H1 (cell line): Measurements from ENCODE around the gene ZFP90. TPM values are rescaled to one million over a fixed set of nuclear protein-coding genes. Genes with fewer than 3 reads are reported as not detected.

ENCODE experiments used
- CTCF ChIA-PET: fragments of 300-600 bp; sonication (Branson Sonifier 250); formaldehyde crosslinking; loops from one replicate; lab custom pipeline; 2021; ENCODE audit not compliant: partially characterized antibody; lab: Charles Lee
- POLR2A ChIA-PET: fragments of 300-600 bp; sonication (Branson Sonifier 250); formaldehyde crosslinking; loops from one replicate; lab custom pipeline; 2021; ENCODE audit warnings: inconsistent platforms; ENCODE audit not compliant: partially characterized antibody; lab: Charles Lee
- DNase-seq, 2 experiments: peaks; one replicate each; pipeline versions ENCODE4 v3.0.0 to v3.0.0-alpha.2; 2010 to 2022; ENCODE audit warnings: low spot score in 2 of 2, low read depth in 1 of 2, mixed read lengths in 1 of 2
- FAIRE-seq: peaks from 2 replicates; lab custom pipeline; 2011; peaks lifted over from hg19 to GRCh38; lab: Jason Lieb, UNC
- H2AFZ ChIP-seq: 2 replicates; pipeline ENCODE4 v1.8.1; 2012; ENCODE audit warnings: low read length, inconsistent platforms
- H2AK5ac ChIP-seq: 2 replicates; pipeline ENCODE4 v1.6.1; 2013; ENCODE audit warnings: low read depth, low read length
- H2BK120ac ChIP-seq: replicated peaks from 2 replicates; pipeline ENCODE3; 2013; ENCODE audit warnings: low read depth, low read length, inconsistent platforms
- H2BK12ac ChIP-seq: 2 replicates; pipeline ENCODE4 v1.6.1; 2013; ENCODE audit warnings: low read depth, low read length
- H2BK15ac ChIP-seq: 2 replicates; pipeline ENCODE4 v1.6.1; 2013; ENCODE audit warnings: low read length
- H2BK20ac ChIP-seq: 2 replicates; pipeline ENCODE4 v1.6.1; 2013; ENCODE audit warnings: low read length
- H2BK5ac ChIP-seq: 2 replicates; pipeline ENCODE4 v1.6.1; 2013; ENCODE audit warnings: low read depth, low read length
- H3K14ac ChIP-seq: 2 replicates; pipeline ENCODE4 v1.6.1; 2013; ENCODE audit warnings: inconsistent platforms; ENCODE audit not compliant: insufficient read length
- H3K18ac ChIP-seq: 2 replicates; pipeline ENCODE4 v1.6.1; 2013; ENCODE audit warnings: low read length; ENCODE audit errors: extremely low read depth
- H3K23ac ChIP-seq: 2 replicates; pipeline ENCODE4 v1.6.1; 2013; ENCODE audit warnings: inconsistent platforms; ENCODE audit not compliant: insufficient read length
- H3K23me2 ChIP-seq: 2 replicates; pipeline ENCODE4 v1.6.1; 2013; ENCODE audit warnings: low read depth, low read length
- H3K27ac ChIP-seq: 2 replicates; pipeline ENCODE4 v1.6.1; 2011; ENCODE audit warnings: low read depth, low read length, inconsistent platforms
- H3K27me3 ChIP-seq, 4 experiments: replicated peaks in 1 of 4; 1 replicate in 1 of 4; 2 replicates in 3 of 4; pipeline versions ENCODE4 v1.6.1 to v1.8.1; 2011 to 2013; ENCODE audit warnings: low read length in 3 of 4, mild to moderate bottlenecking in 3 of 4, inconsistent platforms in 2 of 4, mixed read lengths in 2 of 4, moderate library complexity in 1 of 4; ENCODE audit not compliant: control insufficient read depth in 3 of 4, insufficient read depth in 3 of 4; ENCODE audit errors: extremely low read depth in 1 of 4
- H3K36me3 ChIP-seq, 4 experiments: 2 replicates each; pipeline versions ENCODE4 v1.6.1 to v1.8.1; 2011 to 2013; ENCODE audit warnings: mild to moderate bottlenecking in 4 of 4, low read length in 3 of 4, moderate library complexity in 2 of 4, control low read depth in 1 of 4, inconsistent platforms in 1 of 4; ENCODE audit not compliant: insufficient read depth in 4 of 4, control insufficient read depth in 2 of 4
- H3K4ac ChIP-seq: replicated peaks from 2 replicates; pipeline ENCODE3; 2013; ENCODE audit warnings: low read length, low read depth, mixed read lengths, inconsistent platforms; ENCODE audit not compliant: insufficient read length
- H3K4me1 ChIP-seq, 4 experiments: replicated peaks in 1 of 4; 1 replicate in 1 of 4; 2 replicates in 3 of 4; pipeline versions ENCODE4 v1.6.1 to v1.8.1; 2011 to 2013; ENCODE audit warnings: low read length in 3 of 4, inconsistent platforms in 2 of 4, mixed read lengths in 1 of 4; ENCODE audit not compliant: insufficient read depth in 4 of 4, control insufficient read depth in 3 of 4
- H3K4me2 ChIP-seq, 2 experiments: 2 replicates each; pipeline versions ENCODE4 v1.6.1 to v1.8.1; 2011 to 2013; ENCODE audit warnings: low read depth in 2 of 2, low read length in 2 of 2, control low read depth in 1 of 2, inconsistent platforms in 1 of 2, mild to moderate bottlenecking in 1 of 2; ENCODE audit not compliant: insufficient read depth in 1 of 2
- H3K4me3 ChIP-seq, 4 experiments: fragments of 200-600, 300-600 bp in 1 of 4; sonication (generic), shearing (Covaris generic), sonication (Bioruptor Twin) in 1 of 4; 2 replicates each; pipeline versions ENCODE4 v1.5.1 to v1.8.1; 2011 to 2016; ENCODE audit warnings: low read length in 4 of 4, low read depth in 3 of 4, control low read depth in 2 of 4, inconsistent platforms in 2 of 4, mild to moderate bottlenecking in 2 of 4, mixed read lengths in 1 of 4, moderate library complexity in 1 of 4; ENCODE audit not compliant: insufficient read depth in 2 of 4; ENCODE audit errors: extremely low read depth in 1 of 4
- H3K56ac ChIP-seq: replicated peaks from 2 replicates; pipeline ENCODE3; 2013; ENCODE audit warnings: low read depth, mild to moderate bottlenecking, mixed read lengths, low read length, inconsistent platforms; ENCODE audit not compliant: insufficient read length
- H3K79me1 ChIP-seq: 2 replicates; pipeline ENCODE4 v1.6.1; 2013; ENCODE audit warnings: low read depth, low read length, control low read depth
- H3K79me2 ChIP-seq, 2 experiments: 2 replicates each; pipeline versions ENCODE4 v1.6.1 to v1.8.1; 2012 to 2013; ENCODE audit warnings: low read length in 2 of 2, mild to moderate bottlenecking in 2 of 2, inconsistent platforms in 1 of 2; ENCODE audit not compliant: insufficient read depth in 2 of 2, control insufficient read depth in 1 of 2
- H3K9ac ChIP-seq, 4 experiments: replicated peaks in 1 of 4; 1 replicate in 1 of 4; 2 replicates in 3 of 4; pipeline versions ENCODE4 v1.6.1 to v1.8.1; 2011 to 2013; ENCODE audit warnings: low read depth in 3 of 4, low read length in 3 of 4, control low read depth in 2 of 4, mild to moderate bottlenecking in 2 of 4, moderate library complexity in 2 of 4, inconsistent platforms in 1 of 4; ENCODE audit errors: extremely low read depth in 1 of 4
- H3K9me3 ChIP-seq, 2 experiments: 2 replicates each; pipeline versions ENCODE4 v1.6.1 to v1.8.1; 2012 to 2013; ENCODE audit warnings: mild to moderate bottlenecking in 2 of 2, moderate library complexity in 2 of 2, control low read depth in 1 of 2, inconsistent platforms in 1 of 2, low read depth in 1 of 2, low read length in 1 of 2, mixed read lengths in 1 of 2; ENCODE audit not compliant: insufficient read depth in 2 of 2
- H4K20me1 ChIP-seq, 2 experiments: replicated peaks in 1 of 2; 2 replicates each; pipeline versions ENCODE3 to v1.8.1; 2011 to 2013; ENCODE audit warnings: inconsistent platforms in 2 of 2, low read length in 2 of 2, mild to moderate bottlenecking in 1 of 2; ENCODE audit not compliant: insufficient read depth in 2 of 2, control insufficient read depth in 1 of 2
- H4K5ac ChIP-seq: 2 replicates; pipeline ENCODE4 v1.6.1; 2013; ENCODE audit warnings: low read length, low read depth, mixed read lengths, inconsistent platforms; ENCODE audit not compliant: insufficient read length
- H4K8ac ChIP-seq: 2 replicates; pipeline ENCODE4 v1.8.0; 2013; ENCODE audit warnings: mild to moderate bottlenecking, moderate library complexity, low read length, inconsistent platforms; ENCODE audit not compliant: insufficient read depth; ENCODE audit errors: extremely low read depth
- H4K91ac ChIP-seq: replicated peaks from 2 replicates; pipeline ENCODE3; 2013; ENCODE audit warnings: low read length, mixed read lengths, inconsistent platforms; ENCODE audit not compliant: insufficient read length
- BRCA1 ChIP-seq: IDR thresholded peaks from 2 replicates; pipeline ENCODE4 v1.6.1; 2012; ENCODE audit warnings: low read depth, low read length, improper control_type of control experiment
- CBX8 ChIP-seq: fragments of 300-800, 300-1000 bp; sonication (generic); IDR thresholded peaks from 2 replicates; pipeline ENCODE4 v1.7.1; 2016; ENCODE audit warnings: low read depth, low read length, borderline replicate concordance
- CHD2 ChIP-seq: IDR thresholded peaks from 2 replicates; pipeline ENCODE4 v1.6.1; 2012; ENCODE audit warnings: low read length, improper control_type of control experiment
- EGR1 ChIP-seq: IDR thresholded peaks from 2 replicates; pipeline ENCODE4 v1.6.1; 2011; ENCODE audit warnings: low read depth, low read length, borderline replicate concordance
- EP300 ChIP-seq, 2 experiments: IDR thresholded peaks; 1 replicate in 1 of 2; 2 replicates in 1 of 2; pipeline ENCODE4 v1.6.1; 2011 to 2012; ENCODE audit warnings: low read depth in 2 of 2, low read length in 2 of 2, mild to moderate bottlenecking in 2 of 2, borderline replicate concordance in 1 of 2, inconsistent platforms in 1 of 2, moderate library complexity in 1 of 2
- FOSL1 ChIP-seq: IDR thresholded peaks from 2 replicates; pipeline ENCODE4 v1.6.1; 2011; ENCODE audit warnings: mild to moderate bottlenecking, low read depth, low read length, moderate library complexity; ENCODE audit not compliant: insufficient read depth
- GABPA ChIP-seq: IDR thresholded peaks from 2 replicates; pipeline ENCODE4 v1.6.1; 2011; ENCODE audit warnings: mild to moderate bottlenecking, low read length, moderate library complexity, borderline replicate concordance; ENCODE audit not compliant: insufficient read depth
- KDM1A ChIP-seq: fragments of 200-600, 300-600 bp; sonication (generic); IDR thresholded peaks from 2 replicates; pipeline ENCODE4 v1.7.1; 2016; ENCODE audit warnings: mild to moderate bottlenecking, low read length, borderline replicate concordance
- POLR2A ChIP-seq, 2 experiments: IDR thresholded peaks; 1 replicate in 1 of 2; 2 replicates in 1 of 2; pipeline ENCODE4 v1.6.1; 2011; ENCODE audit warnings: low read depth in 2 of 2, low read length in 2 of 2, mild to moderate bottlenecking in 2 of 2; ENCODE audit errors: control extremely low read depth in 1 of 2
- SIX5 ChIP-seq: IDR thresholded peaks from 2 replicates; pipeline ENCODE4 v1.6.1; 2011; ENCODE audit warnings: mild to moderate bottlenecking, low read depth, low read length
- WGBS, 2 experiments: shearing (Covaris generic) in 1 of 2; methylation state at CpG; one replicate each; pipeline versions ENCODE4 v1.1.6 to v1.1.7; 2013 to 2015; ENCODE audit warnings: low lambda C conversion rate in 2 of 2, mixed read lengths in 2 of 2, inconsistent platforms in 1 of 2, low coverage in 1 of 2, missing lambda C conversion rate in 1 of 2; ENCODE audit not compliant: insufficient replicate concordance in 2 of 2, insufficient coverage in 1 of 2, insufficient read length in 1 of 2; ENCODE audit errors: extremely low coverage in 1 of 2, missing lambda C conversion rate in 1 of 2; 5-methylcytosine and 5-hydroxymethylcytosine counted together
- polyA plus RNA-seq, 7 experiments: library from polyadenylated mRNA; depleted of rRNA in 3 of 7; stranded (reverse) in 5 of 7; unstranded in 2 of 7; fragments of >200 nt in 5 of 7; fragments of 200-250 nt in 2 of 7; gene quantifications; 1 replicate in 5 of 7; 2 replicates in 1 of 7; 4 replicates in 1 of 7; pipeline versions ENCODE4 v1.2.1 to v1.2.3, GENCODE V29; 2011 to 2013; ENCODE audit warnings: missing spikeins in 2 of 7, mixed read lengths in 2 of 7
- total RNA-seq: library from RNA; stranded (reverse); fragmentation: NEBNext Ultra II Directional; extraction: Animal tissue kit (Norgen Biotek cat#: 25700); gene quantifications from 2 replicates; pipeline ENCODE4 v1.2.1, GENCODE V29; 2021
- TF ChIP-seq, protein P1 (sequence below): IDR thresholded peaks from 2 replicates; pipeline ENCODE4 v1.6.1; 2011; ENCODE audit warnings: low read length, improper control_type of control experiment

ZFP90 gene
- total and polyA plus RNA-seq, 2 of the 8 experiments (the other 6 are each of a cell fraction or from before 2014, with no cell fraction given), result 10.3 to 19.1 TPM

DNA sequence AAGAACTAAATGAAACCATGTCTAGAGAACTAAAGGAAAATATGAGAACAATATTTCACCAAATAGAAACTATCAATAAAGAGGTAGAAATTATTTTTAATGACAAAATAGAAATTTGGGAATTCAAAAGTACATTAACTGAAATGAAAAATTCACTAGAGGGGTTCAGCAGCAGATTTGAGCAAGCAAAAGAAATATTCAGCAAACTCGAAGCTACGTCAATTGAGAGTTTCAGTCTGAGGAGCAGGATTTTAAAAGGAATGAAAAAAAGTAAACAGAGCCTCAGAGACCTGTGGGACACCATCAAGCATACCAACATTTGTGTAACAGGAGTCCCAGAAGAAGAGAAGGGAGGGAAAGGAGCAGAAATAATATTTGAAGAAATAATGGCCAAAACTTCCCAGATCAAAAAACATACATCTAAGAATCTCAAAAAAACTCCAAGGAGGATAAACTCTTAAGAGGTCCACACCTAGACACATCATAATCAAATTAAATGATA lies 38.3 kb downstream of the ZFP90 start:
- Histone ChIP-seq H3K9me3 (peaks cover 7 to 18% of the 10 kb centered on the region in 2 experiments; a peak in 2 of 4 replicates), H3K56ac (no peak overlapping the region)
- CTCF ChIA-PET, result interaction anchor here (0.6 to 2.1 kb wide), 2 partner anchors 13 to 174 kb away, joined by 3 to 9 read pairs; no protein-coding TSS in a partner anchor
- TF ChIP-seq KDM1A (no peak), EP300 (IDR thresholded peaks at IDR 0.05; ENCODE audit: borderline replicate concordance in 1 of 2, low read depth in 2 of 2, low read length in 2 of 2) (no peak), SIX5 (no peak), FOSL1 (no peak), CHD2 (no peak), EGR1 (no peak), BRCA1 (no peak), CBX8 (no peak), GABPA (no peak), POLR2A (IDR thresholded peaks at IDR 0.05; ENCODE audit: control extremely low read depth in 1 of 2, low read depth in 2 of 2, low read length in 2 of 2) (no peak)
- TF ChIP-seq, protein P1, sequence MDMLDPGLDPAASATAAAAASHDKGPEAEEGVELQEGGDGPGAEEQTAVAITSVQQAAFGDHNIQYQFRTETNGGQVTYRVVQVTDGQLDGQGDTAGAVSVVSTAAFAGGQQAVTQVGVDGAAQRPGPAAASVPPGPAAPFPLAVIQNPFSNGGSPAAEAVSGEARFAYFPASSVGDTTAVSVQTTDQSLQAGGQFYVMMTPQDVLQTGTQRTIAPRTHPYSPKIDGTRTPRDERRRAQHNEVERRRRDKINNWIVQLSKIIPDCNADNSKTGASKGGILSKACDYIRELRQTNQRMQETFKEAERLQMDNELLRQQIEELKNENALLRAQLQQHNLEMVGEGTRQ, result no peak

More for the DNA sequence above, 38.3 kb downstream of the ZFP90 start:
- no peaks in the 10 kb centered on the region for H3K79me2 ChIP-seq
- H4K8ac ChIP-seq, result no peak overlapping the region
- H3K9ac ChIP-seq, result no peak overlapping the region
- no peak overlapping the region for H2BK15ac ChIP-seq
- no peak overlapping the region for H3K27ac ChIP-seq
- H3K4me2 ChIP-seq, result no peak overlapping the region
- H4K5ac ChIP-seq, result no peak overlapping the region
- no peaks in the 10 kb centered on the region for H3K4me1 ChIP-seq
- no peak overlapping the region for H3K23ac ChIP-seq
- H2BK20ac ChIP-seq, result no peak overlapping the region
- 96% methylated on average over 2 of the region's 2 CpGs; no CpG with 5 or more reads in 1 of the 2 experiments for WGBS, 2 experiments
- no peaks in the 10 kb centered on the region; the same call in 1 of the 2 replicates for H3K79me1 ChIP-seq
- no peak overlapping the region for H4K91ac ChIP-seq
- no peak for FAIRE-seq
- no peak overlapping the region for H2BK12ac ChIP-seq
- POLR2A ChIA-PET, result interaction anchor here (1.2 to 1.9 kb wide), 2 partner anchors 20 to 50 kb away, joined by 3 to 5 read pairs; no protein-coding TSS in a partner anchor
- no peaks in the 10 kb centered on the region for H3K27me3 ChIP-seq
- H4K20me1 ChIP-seq, result no peaks in the 10 kb centered on the region
- H2AK5ac ChIP-seq, result no peak overlapping the region
- H3K18ac ChIP-seq, result no peak overlapping the region
- DNase-seq, result no peak
- no peak overlapping the region for H2AFZ ChIP-seq
- no peak overlapping the region for H3K4ac ChIP-seq
- no peak overlapping the region for H3K14ac ChIP-seq
- peaks cover 0 to 5% (median 0%) of the 10 kb centered on the region in 4 experiments; a peak in 1 of 8 replicates for H3K36me3 ChIP-seq
- H2BK120ac ChIP-seq, result no peak overlapping the region
- no peak overlapping the region for H3K4me3 ChIP-seq
- H2BK5ac ChIP-seq, result no peak overlapping the region
- H3K23me2 ChIP-seq, result no peaks in the 10 kb centered on the region
